H54 (cell line): Measurements from ENCODE around the gene OR2G2.

Experiments used
- DNase-seq: peaks from one replicate; pipeline ENCODE4 v3.0.0; 2011; ENCODE audit warnings: low spot score, mixed read lengths; ENCODE audit not compliant: insufficient read length
- FAIRE-seq: peaks from 3 replicates; lab custom pipeline; 2011; peaks lifted over from hg19 to GRCh38; lab: Jason Lieb, UNC
- POLR2A ChIP-seq: IDR thresholded peaks from 2 replicates; pipeline ENCODE4 v1.6.1; 2011; ENCODE audit warnings: low read depth, mild to moderate bottlenecking, low read length

The OR2G2 gene

GRCh38 chr1:247578946-247579460 is 9.2 kb upstream of the OR2G2 start:
- FAIRE-seq (no peak), DNase-seq (no peak)
- no peak for TF ChIP-seq POLR2A

DNA sequence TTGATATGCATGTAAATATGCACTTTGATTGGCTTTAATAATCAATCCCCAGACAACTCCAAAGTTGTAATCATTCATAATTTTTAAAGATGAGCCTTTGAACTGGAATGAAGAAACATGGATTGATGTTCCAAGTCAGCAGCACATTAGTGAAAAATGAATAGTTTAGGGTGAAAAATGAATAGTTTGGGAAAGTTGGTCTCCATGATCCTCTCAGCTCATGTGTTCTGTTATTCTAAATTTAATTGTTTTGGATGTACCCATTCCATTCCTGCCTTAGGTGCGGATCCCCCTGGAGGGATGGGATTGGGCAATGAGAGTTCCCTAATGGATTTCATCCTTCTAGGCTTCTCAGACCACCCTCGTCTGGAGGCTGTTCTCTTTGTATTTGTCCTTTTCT is 17.1 kb downstream of the OR2G2 start, which contains the start of gene OR2G3:
Gene OR2G3 (plus strand): TSS at position 301 of the 400 bp plus-strand sequence. CDS start 0 bp downstream, at position 301.
- no peak for FAIRE-seq
- no peak for DNase-seq
- TF ChIP-seq POLR2A: no peak

GRCh38 chr1:247613405-247613804 is 25.2 kb downstream of the OR2G2 start:
- no peak for TF ChIP-seq POLR2A
- FAIRE-seq (no peak), DNase-seq (no peak)

DNA sequence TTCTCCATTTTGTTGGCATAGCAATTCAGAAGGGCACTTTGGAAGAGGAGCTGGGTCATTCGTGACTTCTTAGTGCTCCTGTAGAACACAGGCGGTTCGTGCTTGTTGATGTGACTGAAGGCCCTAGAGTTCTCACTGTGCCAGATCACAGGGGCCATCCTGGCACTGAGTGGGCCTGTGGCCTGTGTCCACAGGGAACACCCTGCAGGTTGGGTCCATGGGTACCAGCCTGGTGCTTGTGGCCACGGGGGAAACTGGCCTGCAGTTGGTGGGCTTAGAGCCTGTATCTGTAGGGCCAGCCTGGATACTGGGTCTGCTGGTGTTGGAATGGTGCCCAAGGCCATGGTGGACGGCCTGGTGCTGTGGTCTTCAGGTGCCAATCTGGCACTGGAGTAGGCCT is 26.5 kb downstream of the OR2G2 start:
- DNase-seq: no peak
- no peak for TF ChIP-seq POLR2A
- no peak for FAIRE-seq

- DNase-seq: no peak
- FAIRE-seq: no peak
- TF ChIP-seq POLR2A: no peak
Observed at GRCh38 chr1:247627951-247628350, 39.8 kb downstream of the OR2G2 start.

DNA sequence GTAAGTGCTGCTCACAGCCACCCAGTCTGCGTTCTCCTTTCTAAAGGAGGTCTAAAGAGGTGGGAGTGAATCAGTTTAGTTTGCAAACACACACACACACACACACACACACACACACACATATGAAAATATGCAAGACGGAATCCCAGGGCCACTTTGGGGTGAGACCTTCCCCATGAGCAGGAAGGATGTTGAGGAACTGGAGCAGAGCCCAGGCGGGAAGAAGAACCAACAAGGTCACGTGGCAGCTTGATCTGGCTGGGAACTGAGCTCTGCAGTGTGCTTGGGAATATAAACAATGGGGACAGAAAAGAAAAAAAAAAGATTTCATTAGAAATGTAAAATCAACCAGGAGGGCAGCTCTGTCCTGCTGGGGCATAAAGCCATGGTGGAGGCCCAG is 49.9 kb downstream of the OR2G2 start:
- FAIRE-seq (no peak), DNase-seq (no peak)
- no peak for TF ChIP-seq POLR2A

DNA sequence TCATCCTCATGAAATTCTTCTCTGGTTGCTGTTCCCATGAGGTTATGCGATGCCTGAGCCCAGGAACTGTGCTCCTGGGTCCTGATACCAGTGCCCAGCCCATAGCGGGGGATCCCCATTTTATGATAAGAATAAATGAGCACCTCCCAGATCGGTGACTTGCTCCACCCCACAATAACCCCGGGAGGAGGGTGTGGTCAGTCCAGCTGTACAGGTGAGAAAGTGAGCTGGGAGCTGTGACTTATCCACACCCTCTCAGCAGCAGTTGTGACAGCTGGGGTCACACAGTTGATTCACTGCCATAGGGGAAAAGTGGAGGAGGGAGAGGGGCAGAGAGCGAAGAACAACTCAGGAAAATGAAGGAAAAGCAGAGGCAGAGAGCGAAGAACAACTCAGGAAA is 50.6 kb downstream of the OR2G2 start:
- TF ChIP-seq POLR2A: no peak
- no peak for FAIRE-seq
- no peak for DNase-seq
